HG03103 (cell line): ENCODE data around the gene PEMT.
"Not testable (repeated sequence)": the region's sequence is repeated elsewhere in the genome, so short reads cannot be mapped to it uniquely, and the experiment has no call there.

Experiments used
- ATAC-seq: cut with Tn5 transposase; IDR thresholded peaks from one replicate; pipeline ENCODE4 v1.9.1; 2021; ENCODE audit warnings: low read depth; ENCODE audit not compliant: unreplicated experiment

Gene PEMT

GRCh38 chr17:17591355-17592298, at the start of gene PEMT:
PEMT (minus strand) TSS chr17:17591708; CDS start chr17:17591626, 82 bp downstream.
- peak; percentile 91 for ATAC-seq

- ATAC-seq, result not testable (repeated sequence)
These were observed 48.3 kb upstream of the PEMT start for GRCh38 chr17:17639661-17640270.

- ATAC-seq, result no peak
These were observed 47.0 kb upstream of the PEMT start for GRCh38 chr17:17638467-17638866.

GRCh38 chr17:17636272-17636885, 44.9 kb upstream of the PEMT start:
- no peak for ATAC-seq

- not testable (repeated sequence) for ATAC-seq
These were observed 44.2 kb upstream of the PEMT start for GRCh38 chr17:17635537-17636271.

GRCh38 chr17:17635126-17635525, 43.6 kb upstream of the PEMT start:
- ATAC-seq, result no peak

GRCh38 chr17:17633310-17633709, 41.8 kb upstream of the PEMT start:
- ATAC-seq, result no peak

- ATAC-seq, result not testable (repeated sequence)
These were observed 41.2 kb upstream of the PEMT start for GRCh38 chr17:17632690-17633089.

GRCh38 chr17:17628388-17629008, 37.0 kb upstream of the PEMT start:
- no peak for ATAC-seq

GRCh38 chr17:17626840-17627239, 35.3 kb upstream of the PEMT start:
- ATAC-seq, result no peak

- ATAC-seq, result no peak
These were observed 34.8 kb upstream of the PEMT start for GRCh38 chr17:17626151-17626805.

- ATAC-seq, result no peak
These were observed 33.2 kb upstream of the PEMT start for GRCh38 chr17:17624741-17625140.

GRCh38 chr17:17623904-17624303, 32.4 kb upstream of the PEMT start:
- ATAC-seq, result no peak

GRCh38 chr17:17621254-17621653, 29.7 kb upstream of the PEMT start:
- no peak for ATAC-seq

GRCh38 chr17:17613708-17614114, 22.2 kb upstream of the PEMT start:
- ATAC-seq, result no peak

- ATAC-seq, result no peak
These were observed 20.8 kb upstream of the PEMT start for GRCh38 chr17:17612085-17613022.

GRCh38 chr17:17609121-17609520, 17.6 kb upstream of the PEMT start:
- no peak for ATAC-seq

- no peak for ATAC-seq
These were observed 15.0 kb upstream of the PEMT start for GRCh38 chr17:17606416-17607000.
